ENCODE results near the gene CPA5. TPM values are rescaled to one million over a fixed set of nuclear protein-coding genes. Genes with fewer than 3 reads are reported as not detected.

Gene CPA5
- total and polyA plus RNA-seq, 9 of the 15 experiments (the other 6 are each of a cell fraction or from before 2014, with no cell fraction given) = 0.13 to 2.4 (median 0.91) TPM

DNA sequence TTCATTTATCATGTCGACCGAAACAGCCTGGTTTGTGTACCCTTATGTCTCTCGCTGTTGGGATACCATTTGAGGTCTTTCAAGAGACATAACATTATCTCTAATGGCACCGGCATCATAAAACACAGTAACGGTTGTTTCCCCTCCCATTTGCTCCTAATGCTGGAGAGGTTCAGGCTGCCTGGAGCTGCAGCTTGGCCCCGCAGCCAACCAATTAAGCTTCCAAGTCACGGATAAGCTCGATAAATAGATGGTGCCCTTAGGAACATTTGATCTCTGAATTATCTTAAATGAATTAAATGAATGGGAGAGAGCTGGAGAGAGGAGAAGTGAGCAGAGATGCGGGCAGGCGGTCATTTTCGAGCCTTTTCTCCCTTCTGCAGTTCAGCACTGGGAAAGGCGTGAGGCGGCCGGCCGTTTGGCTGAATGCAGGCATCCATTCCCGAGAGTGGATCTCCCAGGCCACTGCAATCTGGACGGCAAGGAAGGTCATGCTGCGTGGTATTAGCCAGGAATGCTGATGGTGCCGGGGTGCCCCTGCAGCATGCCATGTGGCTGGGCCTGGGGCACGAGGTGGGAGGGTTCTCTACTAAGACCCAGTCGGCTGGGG, 39.1 kb upstream of the CPA5 start:
- FAIRE-seq (no peak), DNase-seq (ENCODE audit: extremely low read depth in 1 of 4, low spot score in 3 of 4) (no peak), ATAC-seq (no peak)
- no peaks in the 10 kb centered on the region for H3K9me3 ChIP-seq (replicated peaks; ENCODE audit: control insufficient read depth, insufficient read depth, low read depth, low read length)
- CTCF ChIA-PET (ENCODE audit: low intra/inter-chr PET ratio) = no interaction called here
- no peaks in the 10 kb centered on the region for H3K36me3 ChIP-seq (ENCODE audit: control insufficient read depth, insufficient read depth, low read length)
- TF ChIP-seq ZNF24 (IDR thresholded peaks at IDR 0.05) (no peak), ZNF232 (CRISPR knock-in tag; IDR thresholded peaks at IDR 0.05) (no peak), RNF2 (IDR thresholded peaks at IDR 0.05) (peak; percentile 35; the same call in 1 of the 2 replicates), ZNF717 (CRISPR knock-in tag; IDR thresholded peaks at IDR 0.05) (no peak), ZNF3 (CRISPR knock-in tag; IDR thresholded peaks at IDR 0.05) (no peak)
- TF ChIP-seq, protein P1, sequence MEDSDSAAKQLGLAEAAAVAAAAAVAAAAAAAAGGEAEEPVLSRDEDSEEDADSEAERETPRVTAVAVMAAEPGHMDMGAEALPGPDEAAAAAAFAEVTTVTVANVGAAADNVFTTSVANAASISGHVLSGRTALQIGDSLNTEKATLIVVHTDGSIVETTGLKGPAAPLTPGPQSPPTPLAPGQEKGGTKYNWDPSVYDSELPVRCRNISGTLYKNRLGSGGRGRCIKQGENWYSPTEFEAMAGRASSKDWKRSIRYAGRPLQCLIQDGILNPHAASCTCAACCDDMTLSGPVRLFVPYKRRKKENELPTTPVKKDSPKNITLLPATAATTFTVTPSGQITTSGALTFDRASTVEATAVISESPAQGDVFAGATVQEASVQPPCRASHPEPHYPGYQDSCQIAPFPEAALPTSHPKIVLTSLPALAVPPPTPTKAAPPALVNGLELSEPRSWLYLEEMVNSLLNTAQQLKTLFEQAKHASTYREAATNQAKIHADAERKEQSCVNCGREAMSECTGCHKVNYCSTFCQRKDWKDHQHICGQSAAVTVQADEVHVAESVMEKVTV (CRISPR knock-in tag; IDR thresholded peaks at IDR 0.05) = no peak
- TF ChIP-seq, protein P2, sequence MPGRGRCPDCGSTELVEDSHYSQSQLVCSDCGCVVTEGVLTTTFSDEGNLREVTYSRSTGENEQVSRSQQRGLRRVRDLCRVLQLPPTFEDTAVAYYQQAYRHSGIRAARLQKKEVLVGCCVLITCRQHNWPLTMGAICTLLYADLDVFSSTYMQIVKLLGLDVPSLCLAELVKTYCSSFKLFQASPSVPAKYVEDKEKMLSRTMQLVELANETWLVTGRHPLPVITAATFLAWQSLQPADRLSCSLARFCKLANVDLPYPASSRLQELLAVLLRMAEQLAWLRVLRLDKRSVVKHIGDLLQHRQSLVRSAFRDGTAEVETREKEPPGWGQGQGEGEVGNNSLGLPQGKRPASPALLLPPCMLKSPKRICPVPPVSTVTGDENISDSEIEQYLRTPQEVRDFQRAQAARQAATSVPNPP (IDR thresholded peaks at IDR 0.05; ENCODE audit: borderline replicate concordance, insufficient read depth, insufficient read length) = no peak
- H3K9me1 ChIP-seq (ENCODE audit: control insufficient read depth, insufficient read depth, low read length) = no peaks in the 10 kb centered on the region
- H2AFZ ChIP-seq (ENCODE audit: low read depth, low read length) = no peak overlapping the region
- POLR2A ChIA-PET = interaction anchor here (0.7 to 0.9 kb wide), 4 partner anchors 9 to 114 kb away, joined by 3 to 7 read pairs (median 4); no protein-coding TSS in a partner anchor
- H3K4me1 ChIP-seq (replicated peaks in 1 of 2; ENCODE audit: control insufficient read depth in 2 of 2, insufficient read depth in 2 of 2, low read length in 2 of 2) = peaks cover 0 to 2% of the 10 kb centered on the region in 2 experiments; a peak in 1 of 5 replicates
- no peak overlapping the region; a peak in 1 of 4 replicates for H3K9ac ChIP-seq (ENCODE audit: insufficient read depth in 1 of 2, low read depth in 2 of 2, low read length in 2 of 2)
- intact Hi-C loops (cut with micrococcal nuclease) (loop anchor here (5.0 kb wide), 1 partner anchor 233 kb away; the partner anchor contains the start of gene KLHDC10), in situ Hi-C loops (cut with MboI) (no loop called here)
- peaks cover 77 to 79% of the 10 kb centered on the region in 2 experiments for H3K27me3 ChIP-seq (ENCODE audit: control insufficient read depth in 2 of 2, insufficient read depth in 2 of 2, low read length in 2 of 2)
- no TSS peak for BruUV-seq (replicated peaks)
- no peaks in the 10 kb centered on the region for H4K20me1 ChIP-seq (replicated peaks; ENCODE audit: control insufficient read depth, insufficient read depth, low read length)
- no peaks in the 10 kb centered on the region for H3K79me2 ChIP-seq (ENCODE audit: control insufficient read depth, insufficient read depth, low read length)
- no peak overlapping the region for H3K4me3 ChIP-seq
- H3K27ac ChIP-seq (ENCODE audit: extremely low read depth, low read depth, low read length) = no peak overlapping the region
- no peak overlapping the region for H3K4me2 ChIP-seq (ENCODE audit: insufficient read depth, low read length)
- WGBS (ENCODE audit: insufficient coverage, low coverage, missing lambda C conversion rate) = 4% methylated on average over 21 of the region's 21 CpGs

Measured in K562 (cell line).